SU-DHL-6 (cell line): Measurements from ENCODE around the gene IPP.

Experiments
- H2AFZ ChIP-seq: fragments of 200-600 bp; sonication (generic); 2 replicates; pipeline ENCODE4 v1.6.1; 2014; ENCODE audit warnings: low read depth, mild to moderate bottlenecking, moderate library complexity, mixed read lengths, antibody characterized with exemption, low read length; ENCODE audit not compliant: severe bottlenecking
- H3F3A ChIP-seq: fragments of 200-600 bp; shearing (Covaris generic); 2 replicates; pipeline ENCODE4 v1.6.0; 2016; ENCODE audit warnings: antibody characterized with exemption, mild to moderate bottlenecking; ENCODE audit not compliant: insufficient read depth
- H3K27ac ChIP-seq: fragments of 200-600 bp; sonication (generic); 2 replicates; pipeline ENCODE4 v1.5.1; 2016; ENCODE audit warnings: low read depth, mild to moderate bottlenecking, low read length, moderate library complexity, mixed read lengths
- H3K27me3 ChIP-seq: fragments of 200-600 bp; sonication (generic), shearing (Covaris generic); 2 replicates; pipeline ENCODE4 v1.6.0; 2014; ENCODE audit warnings: mild to moderate bottlenecking, low read length
- H3K36me3 ChIP-seq: fragments of 200-600 bp; sonication (generic); 2 replicates; pipeline ENCODE4 v1.6.1; 2014; ENCODE audit warnings: mild to moderate bottlenecking, low read length, mixed read lengths
- H3K4me2 ChIP-seq: fragments of 300-600, 200-600 bp; shearing (Covaris generic), sonication (generic); 2 replicates; pipeline ENCODE4 v1.6.0; 2014; ENCODE audit warnings: low read length, low read depth, mild to moderate bottlenecking; ENCODE audit not compliant: poor library complexity, severe bottlenecking
- H3K4me3 ChIP-seq: fragments of 200-600 bp; sonication (generic); 2 replicates; pipeline ENCODE4 v1.5.1; 2014; ENCODE audit warnings: antibody characterized with exemption, low read length, mild to moderate bottlenecking, mixed read lengths; ENCODE audit not compliant: insufficient read depth, poor library complexity, severe bottlenecking
- H3K79me2 ChIP-seq: fragments of 200-600 bp; sonication (generic); 2 replicates; pipeline ENCODE4 v1.6.1; 2014; ENCODE audit warnings: mild to moderate bottlenecking, low read length, moderate library complexity; ENCODE audit not compliant: insufficient read depth
- H3K9ac ChIP-seq: fragments of 200-600 bp; sonication (generic); 2 replicates; pipeline ENCODE4 v1.7.0; 2014; ENCODE audit warnings: mild to moderate bottlenecking, low read length
- H3K9me2 ChIP-seq: fragments of 200-600 bp; sonication (generic); replicated peaks from 2 replicates; pipeline ENCODE4 v1.6.1; 2014; ENCODE audit warnings: low read length; ENCODE audit not compliant: insufficient read depth
- H3K9me3 ChIP-seq: fragments of 200-600 bp; sonication (generic); 2 replicates; pipeline ENCODE4 v1.6.1; 2014; ENCODE audit warnings: low read length, mixed read lengths; ENCODE audit not compliant: insufficient read depth
- H4K20me1 ChIP-seq: fragments of 200-600 bp; sonication (generic); 2 replicates; pipeline ENCODE4 v1.6.1; 2014; ENCODE audit warnings: low read depth, mild to moderate bottlenecking, antibody characterized with exemption, low read length, moderate library complexity, mixed read lengths
- CTCF ChIP-seq: fragments of 200-600 bp; sonication (generic); IDR thresholded peaks from one replicate; pipeline ENCODE4 v1.5.1; 2017; ENCODE audit warnings: antibody characterized with exemption, mild to moderate bottlenecking, low read length, moderate library complexity; ENCODE audit not compliant: insufficient read depth, poor library complexity, severe bottlenecking
- EZH2phosphoT487 ChIP-seq: fragments of 200-600 bp; sonication (generic), shearing (Covaris generic); conservative IDR thresholded peaks from 2 replicates; pipeline ENCODE4 v1.6.1; 2018; ENCODE audit warnings: mild to moderate bottlenecking, antibody characterized with exemption, low read length, moderate library complexity, mixed read lengths

The IPP gene

GRCh38 chr1:45674478-45674877 lies 76.0 kb downstream of the IPP start:
- no peak overlapping the region for H3K9ac ChIP-seq
- H4K20me1 ChIP-seq = peaks cover 38% of the 10 kb centered on the region
- H3K36me3 ChIP-seq = 0 out of 2 replicates have a peak, but pooled peaks cover 3% of the 10 kb centered on the region
- H3K4me3 ChIP-seq = no peak overlapping the region
- H3F3A ChIP-seq = peaks cover 9% of the 10 kb centered on the region; the same call in 1 of the 2 replicates
- no peak overlapping the region for H2AFZ ChIP-seq
- TF ChIP-seq CTCF = no peak
- TF ChIP-seq EZH2phosphoT487 = no peak
- no peak overlapping the region for H3K27ac ChIP-seq
- H3K79me2 ChIP-seq = peaks cover 99% of the 10 kb centered on the region
- no peaks in the 10 kb centered on the region for H3K9me3 ChIP-seq
- no peak overlapping the region for H3K4me2 ChIP-seq
- no peaks in the 10 kb centered on the region for H3K27me3 ChIP-seq
- no peaks in the 10 kb centered on the region for H3K9me2 ChIP-seq

DNA sequence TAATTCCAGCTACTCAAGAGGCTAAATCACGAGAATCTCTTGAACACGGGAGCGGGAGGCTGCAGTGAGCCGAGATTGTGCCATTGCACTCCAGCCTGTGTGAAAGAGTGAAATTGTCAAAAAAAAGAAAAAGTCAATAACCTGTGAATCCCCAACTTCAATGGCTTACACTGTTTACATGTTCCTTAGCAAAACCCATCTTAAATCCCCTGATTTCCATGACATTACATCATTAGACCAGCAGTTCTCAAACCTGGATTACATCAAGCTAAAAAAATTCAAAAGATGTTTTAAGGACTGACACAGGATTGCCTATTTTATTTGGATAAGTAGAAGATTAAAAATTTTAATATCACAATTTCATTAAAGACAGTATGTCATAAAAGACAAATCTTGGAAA lies 76.5 kb downstream of the IPP start:
- Histone ChIP-seq H3K36me3 (0 out of 2 replicates have a peak, but pooled peaks cover 3% of the 10 kb centered on the region), H3K9me2 (no peaks in the 10 kb centered on the region), H3K27me3 (no peaks in the 10 kb centered on the region), H3F3A (peaks cover 9% of the 10 kb centered on the region; the same call in 1 of the 2 replicates), H2AFZ (no peak overlapping the region), H3K4me2 (no peak overlapping the region), H3K9ac (no peak overlapping the region), H4K20me1 (peaks cover 40% of the 10 kb centered on the region), H3K79me2 (peaks cover 99% of the 10 kb centered on the region), H3K27ac (no peak overlapping the region), H3K4me3 (no peak overlapping the region), H3K9me3 (no peaks in the 10 kb centered on the region)
- TF ChIP-seq CTCF (no peak), EZH2phosphoT487 (no peak)

GRCh38 chr1:45669859-45670655 lies 80.4 kb downstream of the IPP start:
- no peaks in the 10 kb centered on the region for H3K9me3 ChIP-seq
- no peak overlapping the region for H3K9ac ChIP-seq
- H2AFZ ChIP-seq = no peak overlapping the region
- no peak for TF ChIP-seq CTCF
- H3K36me3 ChIP-seq = 0 out of 2 replicates have a peak, but pooled peaks cover 3% of the 10 kb centered on the region
- no peak overlapping the region for H3K4me2 ChIP-seq
- H3K79me2 ChIP-seq = peaks cover 100% of the 10 kb centered on the region
- no peak overlapping the region for H3K4me3 ChIP-seq
- H4K20me1 ChIP-seq = peaks cover 50% of the 10 kb centered on the region
- H3F3A ChIP-seq = peaks cover 4% of the 10 kb centered on the region; the same call in 1 of the 2 replicates
- H3K27ac ChIP-seq = no peak overlapping the region
- H3K9me2 ChIP-seq = no peaks in the 10 kb centered on the region
- no peaks in the 10 kb centered on the region for H3K27me3 ChIP-seq
